ENCODE data around the gene SPINK8.
"Not testable (repeated sequence)": the region's sequence is repeated elsewhere in the genome, so short reads cannot be mapped to it uniquely, and the experiment has no call there.

The SPINK8 gene

DNA sequence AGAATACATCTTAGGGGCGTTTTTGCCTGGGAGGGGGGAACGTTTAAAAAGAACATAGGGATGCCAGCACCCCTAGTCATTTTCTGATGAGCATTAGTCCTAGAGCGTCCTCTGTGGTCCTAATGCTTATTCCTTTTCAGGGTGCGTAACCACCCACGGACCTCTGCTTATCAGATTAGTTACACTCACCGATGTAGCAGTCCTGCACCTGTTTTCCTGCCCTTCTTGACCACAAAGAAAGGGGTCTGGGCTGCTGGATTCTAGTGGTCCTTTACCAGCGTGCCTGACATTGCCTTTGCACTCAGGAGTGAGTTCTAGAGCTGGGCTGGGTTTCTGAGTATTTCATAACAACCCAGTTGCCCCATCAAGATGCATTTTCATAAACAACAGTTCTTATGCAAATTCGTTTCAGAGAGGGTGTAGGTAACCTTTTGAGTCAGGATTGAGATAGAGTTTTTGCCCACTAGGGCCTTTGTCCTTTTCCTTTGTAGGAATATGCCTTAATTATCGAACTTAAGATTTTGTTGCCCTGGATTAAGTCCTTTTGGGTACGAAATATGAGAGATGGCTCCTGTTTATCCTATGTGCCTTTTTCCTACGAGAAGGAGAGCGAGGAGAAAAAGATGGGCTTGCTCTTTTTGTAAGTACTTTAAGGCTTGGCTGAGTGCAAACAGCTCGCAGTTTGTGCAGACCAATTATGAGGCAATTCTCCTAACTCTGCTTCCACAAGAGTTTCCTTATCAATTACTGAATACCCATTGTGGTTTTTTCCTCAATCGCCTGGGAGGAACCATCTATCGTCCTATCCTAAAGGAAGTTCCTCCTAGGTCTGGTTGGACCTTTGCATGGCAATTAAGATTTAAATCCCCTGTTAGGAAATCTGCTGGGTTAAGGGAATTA, at the start of gene SPINK8:
Gene SPINK8 (minus strand): TSS at position 316 of the 900 bp plus-strand sequence. CDS start 5,320 bp downstream, outside the sequence.
- not testable (repeated sequence) for DNase-seq (ENCODE audit: low read depth in 2 of 2)

DNA sequence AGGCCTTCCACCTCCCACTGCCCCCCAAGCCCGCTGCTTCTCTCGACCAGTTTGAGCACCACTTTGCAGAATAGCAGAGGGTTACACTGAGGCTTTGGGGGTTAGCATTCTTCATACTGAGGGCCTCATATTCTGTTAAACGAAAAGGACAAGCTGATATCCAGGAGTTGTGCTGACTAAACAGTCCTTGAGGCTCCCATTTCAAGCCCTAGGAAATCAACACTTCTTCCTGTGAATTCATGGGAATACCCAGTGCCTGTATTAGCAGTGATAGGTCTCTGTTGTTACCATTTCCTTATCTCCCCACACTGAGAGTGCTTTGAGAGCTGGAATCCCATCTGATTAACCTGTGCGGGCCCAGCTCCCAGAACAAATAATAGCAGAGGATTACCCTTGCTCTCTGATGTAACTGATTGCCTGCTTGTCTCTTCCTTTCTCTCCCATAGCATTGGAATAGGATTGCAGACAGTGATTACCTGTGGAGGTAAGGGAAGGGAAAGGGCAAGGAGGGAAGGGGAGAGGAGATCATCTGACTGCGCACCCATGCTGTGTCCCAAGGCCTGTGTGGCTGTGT, 39.5 kb upstream of the SPINK8 start:
- no peak for DNase-seq (ENCODE audit: low read depth in 2 of 2)

DNA sequence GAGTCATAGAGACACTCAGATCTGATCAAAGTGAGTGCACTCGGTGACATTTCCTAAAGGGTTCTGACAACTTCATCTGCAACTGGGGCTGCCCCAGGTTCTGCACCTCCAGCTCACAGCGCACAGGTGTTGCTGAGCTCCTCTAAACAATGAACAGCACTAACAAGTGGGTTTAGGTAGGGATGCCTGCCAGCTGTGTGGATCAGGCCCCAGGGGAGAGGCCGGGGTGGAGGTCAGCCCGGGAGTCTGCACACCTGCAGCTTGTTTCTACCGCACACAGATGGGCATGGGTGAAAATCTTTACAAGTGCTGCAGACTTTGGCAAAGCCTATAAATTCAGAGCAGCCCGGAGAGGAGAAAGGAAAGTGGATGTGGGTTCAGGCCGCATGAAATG, 38.9 kb upstream of the SPINK8 start:
- DNase-seq (ENCODE audit: low read depth in 2 of 2): no peak

DNA sequence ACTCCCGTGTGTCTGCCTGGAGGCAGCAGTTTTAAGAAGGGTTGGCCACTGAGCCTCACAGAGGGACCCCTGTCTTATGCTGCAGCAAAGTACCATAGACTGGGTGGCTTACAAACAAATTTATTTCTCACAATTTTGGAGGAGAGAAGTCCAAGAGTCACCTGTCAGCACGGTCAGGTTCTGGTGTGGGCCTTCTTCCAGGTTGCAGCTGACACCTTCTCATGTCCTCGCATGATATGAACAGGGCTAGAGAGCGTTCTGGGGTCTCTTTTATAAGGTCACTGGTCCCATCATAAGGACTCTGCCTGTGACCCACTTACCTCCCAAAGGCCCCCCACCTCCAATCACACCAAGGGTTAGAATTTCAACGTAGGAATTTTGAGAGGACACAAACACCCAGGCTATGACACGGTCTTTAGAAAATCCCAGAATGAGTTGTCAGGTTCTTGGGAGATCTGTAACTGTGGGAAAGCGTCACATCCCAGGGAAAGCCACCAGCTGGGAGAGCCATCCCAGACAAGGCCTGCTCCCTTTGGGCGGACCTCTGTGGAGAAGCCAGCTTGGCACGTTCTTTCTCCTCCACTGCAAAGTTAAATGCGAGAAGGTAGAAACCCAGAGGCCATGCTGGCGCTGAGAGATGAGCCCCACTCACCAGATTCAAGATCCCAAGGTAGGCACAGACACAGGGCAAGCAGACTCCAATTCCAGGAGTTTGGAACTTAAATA, 38.4 kb upstream of the SPINK8 start, which contains the start of gene FBXW12:
Gene FBXW12 (plus strand): TSS at position 569 of the 726 bp plus-strand sequence. CDS start 549 bp downstream, outside the sequence.
- DNase-seq (ENCODE audit: low read depth in 2 of 2): no peak

DNA sequence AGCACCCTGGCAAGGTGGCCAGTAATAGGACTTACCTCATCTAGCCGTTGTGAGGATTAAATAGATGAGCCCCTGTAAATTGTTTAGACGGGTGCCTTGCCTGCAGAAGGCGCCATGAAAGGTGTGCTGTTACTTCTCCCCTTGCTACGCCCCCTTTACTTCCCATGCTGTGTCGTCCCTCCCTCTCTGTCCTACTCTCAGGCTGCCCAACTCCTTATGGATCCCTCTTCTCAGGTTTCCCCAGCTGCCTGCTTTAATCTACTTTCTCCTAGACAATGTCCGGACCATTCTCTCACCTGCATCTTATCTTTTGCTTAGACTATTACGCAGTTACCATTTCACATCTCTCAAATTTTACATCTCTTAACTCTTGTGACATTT, 36.9 kb upstream of the SPINK8 start:
- no peak for DNase-seq (ENCODE audit: low read depth in 2 of 2)

DNA sequence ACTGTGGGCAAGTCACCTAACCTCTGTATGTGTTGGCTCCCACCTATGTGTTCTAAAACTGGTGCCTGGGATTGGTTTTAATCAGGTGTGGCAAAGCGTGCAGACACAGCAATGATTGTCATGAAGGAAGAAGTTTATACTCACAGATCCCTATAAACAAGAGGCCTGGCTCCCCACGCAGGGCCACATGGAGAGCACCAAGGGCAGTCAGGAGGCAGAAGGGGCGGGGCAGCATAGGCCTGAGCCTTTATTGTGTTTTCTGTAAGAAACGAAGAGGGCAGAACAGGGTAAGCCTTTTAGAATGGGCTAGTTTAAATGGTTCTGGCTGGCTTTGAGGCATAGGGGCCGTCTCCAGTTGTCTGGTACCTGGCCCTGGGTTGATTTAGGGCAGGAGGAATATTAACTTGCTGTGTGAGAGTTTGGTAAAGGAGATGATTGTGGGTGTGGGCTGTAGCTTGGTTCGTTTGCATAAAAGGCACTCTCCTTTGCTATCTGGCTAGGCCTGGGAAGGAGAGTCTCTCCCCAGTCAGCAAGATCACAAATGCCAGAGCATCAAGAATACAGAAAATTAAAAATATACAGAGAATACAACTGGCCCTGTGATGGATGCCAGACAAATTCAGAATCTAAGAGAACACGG, 36.4 kb upstream of the SPINK8 start:
- DNase-seq (ENCODE audit: low read depth in 2 of 2): no peak

DNA sequence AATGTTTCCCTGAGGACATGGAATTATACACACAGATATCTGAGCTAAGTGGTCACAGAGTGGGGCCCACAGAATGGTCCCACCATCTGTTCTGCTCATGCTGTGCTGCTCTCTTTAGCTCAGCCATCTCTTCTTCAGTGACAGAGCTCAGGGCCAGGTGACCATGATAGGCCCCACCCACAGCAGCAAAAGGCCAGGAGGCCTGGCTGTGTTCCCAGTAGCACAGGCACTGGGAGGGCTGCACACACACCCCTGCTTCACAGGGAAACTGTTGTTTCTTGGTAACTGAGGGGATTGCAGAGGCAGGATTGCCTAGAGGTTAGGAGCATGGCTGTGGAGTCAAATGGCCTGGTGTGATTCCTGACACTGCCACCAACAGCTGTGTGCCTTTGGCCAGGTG, 33.7 kb upstream of the SPINK8 start:
- DNase-seq (ENCODE audit: low read depth in 2 of 2): no peak

DNA sequence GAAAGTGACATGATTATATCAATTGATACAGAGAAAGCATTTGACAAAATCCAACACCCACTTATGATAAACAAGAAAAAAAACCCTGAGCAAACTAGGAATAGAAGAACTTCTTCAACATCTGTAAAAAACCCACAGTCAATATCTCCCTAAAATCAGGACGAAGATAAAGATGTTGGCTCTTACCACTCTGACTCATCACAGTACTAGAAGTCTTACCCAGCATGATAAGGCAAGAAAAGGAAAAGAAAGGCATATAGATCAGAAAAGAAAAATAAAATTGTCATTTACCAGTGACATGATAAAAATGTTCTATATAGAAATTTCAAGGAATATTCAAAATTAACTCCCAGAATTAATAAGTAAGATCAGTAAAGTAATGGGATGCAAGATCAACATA, 31.4 kb upstream of the SPINK8 start:
- no peak for DNase-seq (ENCODE audit: low read depth in 2 of 2)

DNA sequence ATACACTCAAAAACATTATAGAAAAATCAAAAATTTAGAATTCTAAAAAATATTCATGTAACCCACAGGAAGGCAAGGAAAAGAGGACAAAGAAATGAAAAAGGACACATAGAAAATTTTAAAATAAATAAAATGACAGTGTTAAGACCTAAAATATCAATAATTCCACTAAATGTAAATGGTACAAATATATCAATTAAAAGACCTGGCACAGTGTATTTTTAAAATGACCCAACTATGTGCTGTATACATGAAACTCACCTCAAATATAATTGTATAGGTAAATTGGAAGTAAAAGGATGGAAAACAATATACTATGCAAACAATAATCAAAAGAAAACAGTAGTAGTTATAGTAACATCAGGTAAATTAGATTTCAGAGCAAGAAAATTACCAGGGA, 28.5 kb upstream of the SPINK8 start:
- DNase-seq (ENCODE audit: low read depth in 2 of 2): no peak

DNA sequence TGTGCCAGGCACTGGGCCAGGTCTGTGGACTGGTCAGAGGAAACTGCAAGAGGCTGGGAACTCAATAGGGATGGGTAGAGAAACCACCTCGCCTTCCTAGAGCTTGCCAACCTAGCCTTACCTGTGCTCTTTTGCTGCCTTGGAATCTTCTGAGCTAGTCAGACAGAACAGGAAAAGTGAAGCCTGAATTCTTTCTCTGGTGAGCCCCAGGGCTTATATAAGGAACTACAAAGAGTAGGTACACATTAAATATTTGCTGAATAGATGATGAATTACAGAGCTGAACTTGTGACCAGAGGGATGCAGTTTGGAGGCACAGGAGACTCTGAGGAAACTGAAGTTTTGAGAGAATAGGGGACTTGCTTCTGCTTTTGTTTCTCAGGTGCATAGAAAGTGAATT, 23.0 kb upstream of the SPINK8 start:
- DNase-seq (ENCODE audit: low read depth in 2 of 2): no peak

DNA sequence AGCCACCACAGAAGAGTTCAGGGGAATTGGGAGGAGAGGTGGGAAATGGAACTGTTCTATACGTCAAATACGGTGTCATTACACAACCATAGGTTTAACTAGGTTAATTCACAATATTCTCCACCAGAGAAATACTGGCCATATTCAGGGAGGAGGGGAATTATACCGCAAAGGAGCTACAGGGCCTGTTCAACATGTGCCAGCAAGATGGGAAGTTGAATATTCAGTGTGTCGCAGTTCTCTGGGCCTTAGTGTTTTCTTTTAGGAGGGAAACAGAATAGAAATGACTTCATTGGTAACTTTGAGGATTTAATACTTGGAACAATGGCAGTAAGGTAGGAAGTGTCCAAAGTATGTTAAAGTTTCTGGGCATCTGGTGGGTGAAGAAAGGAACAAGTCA, 20.5 kb upstream of the SPINK8 start:
- no peak for DNase-seq (ENCODE audit: low read depth in 2 of 2)

DNA sequence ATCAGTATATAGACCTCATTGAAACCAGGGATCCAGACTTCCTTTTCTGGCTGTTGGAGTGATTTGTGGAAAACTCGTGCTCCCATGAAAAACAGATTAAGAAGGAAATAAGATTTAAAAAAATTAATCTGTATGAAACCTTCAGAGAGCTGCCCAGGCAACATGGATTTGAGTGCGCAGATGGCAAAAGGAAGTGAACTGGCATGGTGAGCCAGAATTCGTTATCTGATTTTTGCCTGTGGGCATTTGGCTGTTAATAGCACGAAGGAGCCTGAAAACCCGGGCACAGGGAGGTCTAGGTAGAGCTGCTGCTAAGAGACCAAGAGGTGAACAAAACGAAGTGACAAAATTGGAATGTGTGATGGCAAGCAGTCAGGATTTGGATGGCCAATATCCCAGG, 19.1 kb upstream of the SPINK8 start:
- DNase-seq (ENCODE audit: low read depth in 2 of 2): no peak

DNA sequence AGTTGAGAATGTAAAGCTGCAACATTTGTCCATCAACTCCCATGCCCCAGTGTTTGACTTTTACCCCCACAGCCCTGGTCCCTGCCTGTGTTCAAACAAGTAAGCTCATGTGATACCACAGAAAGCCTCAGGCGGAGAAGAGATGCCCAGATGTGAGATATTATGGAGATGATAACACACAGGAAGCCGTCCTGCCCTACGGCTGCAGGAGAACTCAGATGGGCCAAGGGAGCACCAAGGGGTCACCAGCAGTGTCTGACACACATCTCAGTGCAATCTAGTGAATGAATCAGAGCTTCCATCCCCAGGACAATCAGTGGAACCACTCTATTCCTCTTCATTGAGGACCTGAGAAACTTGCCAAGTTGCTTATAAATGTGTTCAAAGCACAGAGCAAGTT, 14.0 kb upstream of the SPINK8 start:
- no peak for DNase-seq (ENCODE audit: low read depth in 2 of 2)

DNA sequence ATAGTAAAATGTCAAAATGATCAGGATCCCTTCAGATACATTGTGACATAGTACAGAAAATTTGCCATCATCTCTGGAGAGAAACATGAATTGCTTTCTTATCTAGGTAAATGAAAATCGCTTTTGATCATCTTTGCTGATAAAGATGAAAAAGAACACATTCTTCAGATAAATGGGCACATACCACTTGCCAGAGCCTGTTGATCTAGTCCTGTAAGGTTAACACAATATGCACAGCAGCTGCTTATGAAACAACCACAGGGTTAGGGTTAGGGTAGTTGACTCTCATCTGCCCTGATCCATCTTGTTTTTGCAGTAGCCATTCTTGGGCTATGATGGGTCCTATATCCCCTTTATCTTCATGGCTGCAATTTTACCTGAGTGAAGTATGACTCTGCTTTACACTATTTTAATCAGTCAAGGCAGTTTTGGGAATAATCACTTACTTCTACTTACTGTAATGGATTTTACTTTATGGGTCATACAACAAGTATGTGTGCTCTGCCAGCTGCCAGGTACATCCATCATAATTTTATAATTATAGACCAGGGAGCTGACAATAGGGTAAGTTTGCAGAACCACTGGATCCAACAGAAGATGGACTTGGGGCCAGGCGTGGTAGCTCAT, 12.6 kb upstream of the SPINK8 start:
- no peak for DNase-seq (ENCODE audit: low read depth in 2 of 2)

DNA sequence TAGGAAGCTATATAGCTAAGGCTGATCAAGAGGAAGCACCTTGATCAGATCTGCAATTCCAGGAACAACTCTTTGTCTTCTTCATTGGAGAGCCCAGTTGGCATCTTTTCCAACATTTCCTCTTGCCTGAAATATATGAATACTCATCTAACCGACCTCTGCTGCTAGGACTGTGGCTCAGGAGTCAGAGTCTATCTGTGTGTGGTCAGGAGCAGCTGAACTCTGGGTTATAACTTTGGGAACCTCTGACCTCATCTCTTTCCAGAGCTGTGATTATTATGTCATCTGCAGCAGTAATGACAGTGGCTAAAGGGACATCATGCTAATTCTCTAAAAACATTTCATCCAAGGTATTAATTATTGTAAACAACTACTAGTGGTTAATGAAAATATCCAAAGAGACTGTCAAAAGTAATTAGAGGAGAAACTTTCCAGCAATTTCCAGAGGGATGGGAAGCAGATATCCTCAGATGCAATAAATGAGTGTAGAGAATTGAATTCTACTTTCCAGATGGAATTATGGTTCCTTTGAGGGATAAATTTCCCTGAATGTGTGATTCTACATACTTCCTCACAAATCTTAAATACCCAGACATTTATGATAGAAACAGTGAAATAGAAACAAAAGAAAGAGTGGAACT, 11.5 kb upstream of the SPINK8 start:
- no peak for DNase-seq (ENCODE audit: low read depth in 2 of 2)

DNA sequence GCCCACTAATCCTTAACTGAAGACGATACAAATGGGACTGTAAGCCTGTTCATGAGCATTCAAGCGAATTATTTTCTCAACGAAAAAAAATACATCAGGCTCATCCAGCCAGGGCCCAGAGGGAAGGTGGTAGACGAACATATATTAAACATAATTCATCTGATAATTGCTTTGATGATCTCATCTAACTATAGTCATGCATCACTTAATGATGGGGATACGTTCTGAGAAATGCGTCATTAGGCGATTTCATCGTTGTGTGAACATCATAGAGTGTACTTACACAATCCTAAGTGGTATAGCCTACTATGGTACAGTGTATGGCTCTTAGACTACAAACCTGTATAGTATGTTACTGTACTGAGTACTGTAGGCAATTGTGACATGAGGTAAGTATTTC, 10.0 kb upstream of the SPINK8 start:
- DNase-seq (ENCODE audit: low read depth in 2 of 2): no peak

DNA sequence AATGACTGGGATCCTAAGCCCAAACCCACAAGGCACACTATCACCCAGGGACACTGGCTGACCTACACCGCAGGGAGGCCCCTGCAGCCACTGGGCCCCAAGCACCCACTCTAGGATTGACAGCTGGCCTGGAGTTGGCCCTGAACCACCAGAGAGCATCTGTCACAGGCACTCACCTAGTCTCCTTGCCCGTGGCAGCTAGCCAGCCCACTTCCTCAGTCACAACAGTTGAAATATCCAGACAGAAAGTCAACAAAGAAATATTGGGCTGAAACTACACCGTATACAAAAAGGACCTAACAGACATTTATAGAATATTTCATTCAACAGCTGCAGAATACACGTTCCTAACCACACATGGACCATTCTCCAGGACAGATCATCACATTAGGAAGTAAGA, 5.2 kb upstream of the SPINK8 start:
- no peak for DNase-seq (ENCODE audit: low read depth in 2 of 2)

DNA sequence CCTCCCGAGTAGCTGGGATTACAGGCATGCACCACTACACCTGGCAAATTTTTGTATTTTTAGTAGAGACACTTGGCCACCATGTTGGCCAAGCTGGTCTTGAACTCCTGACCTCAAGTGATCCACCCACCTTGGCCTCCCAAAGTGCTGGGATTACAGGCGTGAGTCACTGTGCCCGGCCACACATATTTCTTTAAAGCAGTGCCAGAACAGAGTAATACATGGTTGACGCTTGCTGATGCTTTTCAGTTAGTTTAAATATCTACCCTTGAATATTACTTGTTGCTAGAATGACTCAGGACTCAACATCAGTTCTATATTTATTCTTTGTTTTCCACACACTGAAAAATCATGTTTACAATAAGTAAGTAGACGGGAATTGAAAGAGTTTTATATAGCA, 4.1 kb upstream of the SPINK8 start:
- DNase-seq (ENCODE audit: low read depth in 2 of 2): not testable (repeated sequence)

DNA sequence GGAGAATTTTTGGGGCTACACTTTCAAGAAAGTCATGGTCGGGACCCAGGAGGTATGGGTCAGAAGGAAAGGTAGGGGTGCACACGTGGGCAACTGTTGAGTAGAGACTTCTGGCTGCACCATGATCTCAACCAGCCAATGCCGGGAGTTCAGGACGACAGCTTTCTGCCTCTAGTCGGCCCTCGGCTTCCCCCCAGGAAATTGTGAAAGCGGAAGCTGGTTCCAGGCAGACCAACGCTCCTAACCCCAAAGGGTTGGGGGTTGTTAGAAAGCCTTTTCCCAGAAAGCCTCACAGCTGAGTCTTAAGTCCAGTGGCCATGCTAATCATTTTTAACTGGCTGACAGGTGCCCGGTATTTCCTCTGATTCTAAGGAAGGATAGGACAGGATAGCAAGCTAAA, 1.8 kb upstream of the SPINK8 start:
- not testable (repeated sequence) for DNase-seq (ENCODE audit: low read depth in 2 of 2)

DNA sequence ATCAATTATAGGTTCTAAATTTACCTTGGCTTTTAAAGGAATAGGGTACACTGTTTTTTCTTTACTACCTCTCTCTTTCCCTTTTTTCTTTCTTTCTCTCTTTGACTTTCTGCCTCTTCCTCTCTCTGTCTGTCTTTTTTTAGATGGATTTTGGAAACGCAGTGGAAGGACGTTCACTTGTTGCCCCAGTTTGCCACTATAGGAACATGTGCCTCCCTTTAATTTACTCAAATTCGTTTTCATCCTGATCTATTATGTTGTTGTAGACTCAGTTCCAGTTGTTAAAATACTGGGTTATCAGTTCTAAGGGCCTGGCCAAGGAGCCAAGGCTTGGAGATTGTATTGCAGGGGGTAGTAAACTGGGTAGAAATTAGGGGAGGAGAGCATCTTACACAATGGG, 1.1 kb upstream of the SPINK8 start:
- no peak for DNase-seq (ENCODE audit: low read depth in 2 of 2)
